Lower lobe of right lung (tissue), 2 donors: ENCODE data around the gene PABPN1L. TPM values are rescaled to one million over a fixed set of nuclear protein-coding genes. Genes with fewer than 3 reads are reported as not detected.

Experiments used
- ATAC-seq, 2 donors: fragments of 200-7000 bp; cut with Tn5 transposase; one replicate each; pipeline ENCODE4 v1.9.1; 2020 to 2022; ENCODE audit warnings: mild to moderate bottlenecking in 2 of 2, moderate library complexity in 2 of 2
- DNase-seq: peaks from one replicate; pipeline ENCODE4 v3.0.0-alpha.2; 2020
- H3K27ac ChIP-seq: fragments of 200-600 bp; one replicate; pipeline ENCODE4 v1.8.0; 2022
- H3K27me3 ChIP-seq: fragments of 200-600 bp; one replicate; pipeline ENCODE4 v1.8.0; 2022; ENCODE audit warnings: low read depth
- H3K36me3 ChIP-seq: fragments of 200-600 bp; one replicate; pipeline ENCODE4 v1.8.0; 2022; ENCODE audit warnings: mild to moderate bottlenecking
- H3K4me1 ChIP-seq: fragments of 200-600 bp; one replicate; pipeline ENCODE4 v1.8.0; 2022
- H3K4me3 ChIP-seq: fragments of 200-600 bp; one replicate; pipeline ENCODE4 v1.8.0; 2022; ENCODE audit warnings: mild to moderate bottlenecking
- H3K9me3 ChIP-seq: fragments of 200-600 bp; one replicate; pipeline ENCODE4 v1.8.0; 2022
- intact Hi-C: fragments of 100-400 bp; cut with DNase I; formaldehyde crosslinking; loops from one replicate; pipeline ENCODE4 v1.11.0; 2022
- total RNA-seq: library from RNA; stranded (reverse); fragmentation: NEBNext Ultra II Directional; extraction: Animal tissue kit (Norgen Biotek cat#: 25700); gene quantifications from one replicate; pipeline ENCODE4 v1.2.1, GENCODE V29; 2021
- TF ChIP-seq, protein P1 (sequence below): fragments of 200-600 bp; IDR thresholded peaks from one replicate; pipeline ENCODE4 v1.8.0; 2022; ENCODE audit warnings: antibody characterized with exemption, mild to moderate bottlenecking
- donor health status: DM: no; HTN: yes; CAD: no; lungs with severe emphysema.

PABPN1L gene
- total RNA-seq, 1 donor from 2014 or later = not detected

DNA sequence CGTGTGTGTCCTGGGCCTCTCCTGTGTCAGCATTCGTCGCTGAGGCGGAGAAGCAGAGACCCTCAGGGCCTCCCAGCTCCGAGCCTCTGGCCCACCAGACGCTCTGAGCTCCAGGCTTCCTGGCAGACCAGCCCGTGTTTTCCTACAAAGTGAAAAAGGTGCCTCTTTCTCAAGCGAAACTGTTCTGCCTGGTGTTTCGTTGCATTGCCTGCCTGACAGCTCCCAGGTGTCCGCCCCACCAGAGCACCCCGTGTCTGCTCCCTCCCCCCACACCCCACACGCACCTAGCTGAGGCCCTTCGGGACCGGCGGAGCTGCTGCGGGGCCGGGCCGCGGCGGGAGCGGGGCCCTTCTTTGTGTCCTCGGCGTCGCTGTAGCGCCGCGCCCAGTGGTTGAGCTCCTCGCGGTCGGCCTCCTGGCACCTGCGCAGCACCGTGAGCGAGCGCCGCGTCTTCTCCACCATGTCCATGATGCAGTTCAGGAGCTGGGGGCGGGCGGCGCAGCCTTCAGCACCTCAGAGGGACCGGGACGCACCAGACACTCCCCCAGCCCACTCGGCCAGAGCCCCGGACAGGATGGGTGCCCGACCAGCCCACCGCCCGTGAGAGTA lies 14.7 kb upstream of the PABPN1L start:
- Histone ChIP-seq H3K4me1 (peaks cover 7% of the 10 kb centered on the region), H3K27me3 (no peaks in the 10 kb centered on the region), H3K4me3 (no peak overlapping the region), H3K9me3 (no peaks in the 10 kb centered on the region), H3K36me3 (peaks cover 51% of the 10 kb centered on the region), H3K27ac (no peak overlapping the region)
- no peak for ATAC-seq
- intact Hi-C loops = no loop called here
- DNase-seq = no peak
- TF ChIP-seq, protein P1, sequence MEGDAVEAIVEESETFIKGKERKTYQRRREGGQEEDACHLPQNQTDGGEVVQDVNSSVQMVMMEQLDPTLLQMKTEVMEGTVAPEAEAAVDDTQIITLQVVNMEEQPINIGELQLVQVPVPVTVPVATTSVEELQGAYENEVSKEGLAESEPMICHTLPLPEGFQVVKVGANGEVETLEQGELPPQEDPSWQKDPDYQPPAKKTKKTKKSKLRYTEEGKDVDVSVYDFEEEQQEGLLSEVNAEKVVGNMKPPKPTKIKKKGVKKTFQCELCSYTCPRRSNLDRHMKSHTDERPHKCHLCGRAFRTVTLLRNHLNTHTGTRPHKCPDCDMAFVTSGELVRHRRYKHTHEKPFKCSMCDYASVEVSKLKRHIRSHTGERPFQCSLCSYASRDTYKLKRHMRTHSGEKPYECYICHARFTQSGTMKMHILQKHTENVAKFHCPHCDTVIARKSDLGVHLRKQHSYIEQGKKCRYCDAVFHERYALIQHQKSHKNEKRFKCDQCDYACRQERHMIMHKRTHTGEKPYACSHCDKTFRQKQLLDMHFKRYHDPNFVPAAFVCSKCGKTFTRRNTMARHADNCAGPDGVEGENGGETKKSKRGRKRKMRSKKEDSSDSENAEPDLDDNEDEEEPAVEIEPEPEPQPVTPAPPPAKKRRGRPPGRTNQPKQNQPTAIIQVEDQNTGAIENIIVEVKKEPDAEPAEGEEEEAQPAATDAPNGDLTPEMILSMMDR = no peak

DNA sequence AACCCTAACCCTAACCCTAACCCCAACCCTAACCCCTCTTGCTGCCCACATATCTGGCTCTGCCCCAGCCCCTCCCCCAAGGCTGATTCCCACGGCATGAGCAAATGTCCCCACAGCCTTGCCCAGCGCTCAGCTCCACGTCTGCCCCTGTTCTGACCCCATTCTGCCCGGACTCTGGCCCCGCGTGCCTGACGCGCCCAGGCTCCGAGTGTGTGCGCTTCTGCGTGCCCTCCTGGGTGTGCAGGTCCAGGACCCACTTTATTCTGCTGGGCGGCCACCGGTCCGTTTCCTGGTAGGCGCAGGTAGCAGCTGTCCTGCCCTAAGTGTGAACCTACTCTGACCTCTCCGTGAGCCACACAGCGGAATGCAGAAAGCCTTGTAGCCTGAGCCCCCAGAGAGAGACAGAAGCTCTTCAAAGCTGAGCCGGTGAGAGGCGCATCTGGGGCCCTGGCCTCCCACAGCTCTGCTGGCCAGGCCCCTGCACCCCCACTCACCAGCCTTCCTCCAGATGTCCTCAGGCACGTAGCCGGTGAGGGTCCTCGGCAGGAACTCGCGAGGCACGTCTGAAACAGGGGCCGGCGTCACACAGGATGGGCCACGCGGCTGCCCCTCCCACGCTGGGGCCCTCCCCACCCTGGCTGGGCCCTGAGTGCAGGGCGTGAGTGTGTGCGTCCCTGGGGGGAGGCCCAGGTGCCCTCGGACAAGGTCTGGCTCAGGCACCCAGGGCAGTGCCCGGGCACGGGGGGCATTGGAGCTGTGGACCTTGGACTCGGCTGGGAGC lies 14.0 kb upstream of the PABPN1L start:
- Histone ChIP-seq H3K27me3 (no peaks in the 10 kb centered on the region), H3K4me1 (no peaks in the 10 kb centered on the region), H3K36me3 (peaks cover 47% of the 10 kb centered on the region), H3K27ac (no peak overlapping the region), H3K9me3 (no peaks in the 10 kb centered on the region), H3K4me3 (no peak overlapping the region)
- TF ChIP-seq, protein P1 = no peak
- ATAC-seq = no peak
- intact Hi-C loops = no loop called here
- no peak for DNase-seq

DNA sequence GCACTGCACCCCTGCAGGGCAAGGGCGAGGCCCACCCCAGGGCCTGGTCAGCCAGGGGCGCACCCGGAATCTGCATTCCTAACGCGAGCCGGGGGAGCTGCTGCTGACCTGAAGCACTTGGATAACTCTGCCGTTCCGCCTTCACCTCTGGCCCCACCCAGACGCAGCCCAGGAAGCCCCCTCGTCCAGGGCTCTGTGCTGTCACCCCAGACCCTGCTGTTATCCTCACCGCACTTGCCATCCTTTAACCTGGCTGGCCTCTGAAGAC lies 13.3 kb upstream of the PABPN1L start:
- H3K27me3 ChIP-seq = no peaks in the 10 kb centered on the region
- peaks cover 41% of the 10 kb centered on the region for H3K36me3 ChIP-seq
- H3K27ac ChIP-seq = no peak overlapping the region
- H3K4me3 ChIP-seq = no peak overlapping the region
- DNase-seq = no peak
- intact Hi-C loops = no loop called here
- TF ChIP-seq, protein P1 = no peak
- no peaks in the 10 kb centered on the region for H3K4me1 ChIP-seq
- ATAC-seq = no peak
- H3K9me3 ChIP-seq = no peaks in the 10 kb centered on the region

DNA sequence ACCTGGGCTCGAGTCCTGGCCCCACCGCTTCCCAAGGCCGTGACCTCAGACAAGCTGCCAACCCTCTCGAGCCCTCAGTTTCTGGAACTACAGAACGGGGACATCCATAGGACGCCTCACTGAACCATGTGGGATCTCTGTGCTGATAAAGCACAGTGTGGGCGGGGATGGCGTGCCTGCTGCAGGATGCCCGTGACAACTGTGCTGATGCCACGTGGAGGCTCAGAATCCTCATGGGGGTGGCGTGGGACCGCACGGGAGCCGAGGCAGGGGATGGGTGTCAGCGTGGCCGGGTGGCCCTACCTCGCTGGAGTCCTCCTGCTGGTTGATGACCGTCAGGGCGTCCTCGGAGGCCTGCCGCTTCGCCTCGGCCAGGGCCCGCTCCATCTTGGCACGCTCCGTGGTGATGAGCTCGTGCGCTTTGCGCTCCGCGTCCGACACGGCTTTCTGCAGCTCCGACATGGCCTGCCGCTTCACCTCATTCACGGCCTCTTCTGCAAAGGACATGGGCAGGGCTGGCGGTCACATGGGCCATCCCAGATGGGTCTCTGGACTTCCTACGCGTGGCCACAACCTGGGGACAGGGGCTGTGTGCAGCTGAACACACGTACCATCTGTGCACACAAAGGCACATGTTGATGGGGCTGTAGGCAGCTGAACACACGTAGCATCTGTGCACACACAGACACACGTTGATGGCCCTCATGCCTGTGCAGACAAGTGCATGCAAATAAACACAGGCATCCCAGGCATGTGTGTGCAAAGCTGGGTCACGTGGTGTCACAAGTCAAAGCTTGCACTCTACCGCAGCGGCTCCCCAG lies 12.7 kb upstream of the PABPN1L start:
- no peaks in the 10 kb centered on the region for H3K27me3 ChIP-seq
- TF ChIP-seq, protein P1 = no peak
- intact Hi-C loops = no loop called here
- ATAC-seq (no peak), DNase-seq (no peak)
- no peak overlapping the region for H3K4me3 ChIP-seq
- no peak overlapping the region for H3K27ac ChIP-seq
- no peaks in the 10 kb centered on the region for H3K9me3 ChIP-seq
- peaks cover 36% of the 10 kb centered on the region for H3K36me3 ChIP-seq
- H3K4me1 ChIP-seq = no peaks in the 10 kb centered on the region

DNA sequence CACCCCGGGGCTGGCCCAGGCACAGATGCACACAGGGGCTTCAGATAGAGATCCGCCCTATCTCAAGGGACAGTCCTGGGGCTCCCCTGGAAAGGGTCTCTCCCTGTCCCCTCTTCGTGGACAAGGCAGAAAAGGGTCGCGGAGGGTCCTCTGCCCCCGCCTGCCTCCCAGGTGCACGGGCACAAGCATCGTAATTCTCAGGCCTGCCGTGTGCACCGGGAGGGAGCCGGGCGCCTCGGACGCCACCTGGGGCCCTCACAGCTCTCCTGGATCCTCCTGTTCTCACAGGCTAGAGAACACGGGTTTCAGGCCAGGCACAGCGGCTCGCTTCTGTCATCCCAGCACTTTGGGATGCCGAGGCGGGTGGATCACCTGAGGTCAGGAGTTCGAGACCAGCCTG lies 11.9 kb upstream of the PABPN1L start:
- H3K36me3 ChIP-seq = peaks cover 29% of the 10 kb centered on the region
- H3K4me3 ChIP-seq = no peak overlapping the region
- ATAC-seq = no peak
- no peak overlapping the region for H3K27ac ChIP-seq
- H3K4me1 ChIP-seq = no peaks in the 10 kb centered on the region
- no peaks in the 10 kb centered on the region for H3K9me3 ChIP-seq
- intact Hi-C loops = no loop called here
- TF ChIP-seq, protein P1 = no peak
- no peak for DNase-seq
- H3K27me3 ChIP-seq = no peaks in the 10 kb centered on the region
